ENCODE data around the gene ABCA13.

GRCh38 chr7:48154792-48155413, 16.4 kb upstream of the ABCA13 start:
- no peak for TF ChIP-seq PBX3 (CRISPR knock-in tag; IDR thresholded peaks at IDR 0.05)
- TF ChIP-seq REST (tag by site-specific recombination; IDR thresholded peaks at IDR 0.05) = no peak
- TF ChIP-seq HIC1 (tag by site-specific recombination; IDR thresholded peaks at IDR 0.05) = no peak
- TF ChIP-seq CTCF (tag by site-specific recombination; IDR thresholded peaks at IDR 0.05) = no peak
- no peak for TF ChIP-seq ZNF449 (tag by site-specific recombination; IDR thresholded peaks at IDR 0.05)
- no peak for TF ChIP-seq GLI4 (tag by site-specific recombination; IDR thresholded peaks at IDR 0.05)
- TF ChIP-seq ZNF639 (tag by site-specific recombination; IDR thresholded peaks at IDR 0.05) = no peak
- TF ChIP-seq MYNN (tag by site-specific recombination; IDR thresholded peaks at IDR 0.05; ENCODE audit: borderline replicate concordance) = no peak
